HepG2 (cell line): ENCODE data around the gene PNKD.

Experiments
- ZNF549 ChIP-seq: sonication (generic); formaldehyde crosslinking; IDR thresholded peaks from 2 replicates; pipeline ENCODE4 v1.5.0; 2020; ENCODE audit warnings: missing genetic modification reagents
- TF ChIP-seq, protein P1 (sequence below): sonication (generic); formaldehyde crosslinking; IDR thresholded peaks from 2 replicates; pipeline ENCODE4 v1.4.0; 2020; ENCODE audit warnings: missing genetic modification reagents

GRCh38 chr2:218257390-218257981 is 12.8 kb upstream of the PNKD start:
- TF ChIP-seq, protein P1, sequence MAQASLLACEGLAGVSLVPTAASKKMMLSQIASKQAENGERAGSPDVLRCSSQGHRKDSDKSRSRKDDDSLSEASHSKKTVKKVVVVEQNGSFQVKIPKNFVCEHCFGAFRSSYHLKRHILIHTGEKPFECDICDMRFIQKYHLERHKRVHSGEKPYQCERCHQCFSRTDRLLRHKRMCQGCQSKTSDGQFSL (CRISPR knock-in tag): peak; percentile 69; the same call in 1 of the 2 replicates
- no peak for TF ChIP-seq ZNF549 (CRISPR knock-in tag)
